Endothelial cell of umbilical vein (primary cell): ENCODE measurements around the gene DHX15. TPM values are rescaled to one million over a fixed set of nuclear protein-coding genes. Genes with fewer than 3 reads are reported as not detected.

Experiments used
- BruUV-seq: library from RNA; stranded (reverse); fragments of 400-500 nt; replicated peaks from 2 replicates; lab custom pipeline; 2021; lab: Mats Ljungman, UMichigan
- CTCF ChIA-PET: fragments of 300-600, 350-600 bp; sonication (Branson Sonifier 250); formaldehyde crosslinking; loops from one replicate; lab custom pipeline; 2021; ENCODE audit warnings: antibody characterized with exemption, inconsistent platforms; lab: Charles Lee
- POLR2A ChIA-PET: fragments of 300-600, 350-600 bp; sonication (Branson Sonifier 250); formaldehyde crosslinking; loops from one replicate; lab custom pipeline; 2021; ENCODE audit warnings: antibody characterized with exemption, inconsistent platforms; lab: Charles Lee
- DNase-seq: peaks from one replicate; pipeline ENCODE4 v3.0.0-alpha.2; 2011; ENCODE audit warnings: low read depth, low spot score
- FAIRE-seq: peaks from 2 replicates; lab custom pipeline; 2011; peaks lifted over from hg19 to GRCh38; lab: Jason Lieb, UNC
- H2AFZ ChIP-seq: 2 replicates; pipeline ENCODE4 v1.6.0; 2012; ENCODE audit warnings: low read depth, low read length, control low read depth, inconsistent platforms
- H3K27ac ChIP-seq: 2 replicates; pipeline ENCODE4 v1.5.1; 2011; ENCODE audit warnings: low read depth, mild to moderate bottlenecking, control low read depth, low read length, moderate library complexity; ENCODE audit not compliant: insufficient read depth
- H3K27me3 ChIP-seq, 2 experiments: 2 replicates each; pipeline versions ENCODE4 v1.6.0 to v1.6.1; 2011; ENCODE audit warnings: low read length in 2 of 2, mixed read lengths in 1 of 2; ENCODE audit not compliant: control insufficient read depth in 2 of 2, insufficient read depth in 2 of 2
- H3K36me3 ChIP-seq, 2 experiments: 2 replicates in 1 of 2; 3 replicates in 1 of 2; pipeline ENCODE4 v1.5.1; 2011; ENCODE audit warnings: low read length in 2 of 2, mild to moderate bottlenecking in 1 of 2, moderate library complexity in 1 of 2; ENCODE audit not compliant: control insufficient read depth in 2 of 2, insufficient read depth in 2 of 2; ENCODE audit errors: extremely low read depth in 1 of 2
- H3K4me1 ChIP-seq: 3 replicates; pipeline ENCODE4 v1.5.1; 2011; ENCODE audit warnings: mild to moderate bottlenecking, low read length; ENCODE audit not compliant: control insufficient read depth, insufficient read depth; ENCODE audit errors: extremely low read depth
- H3K4me2 ChIP-seq: 2 replicates; pipeline ENCODE4 v1.6.1; 2011; ENCODE audit warnings: low read length, control low read depth, mixed read lengths; ENCODE audit not compliant: insufficient read depth
- H3K4me3 ChIP-seq, 3 experiments: fragments of 200-600 bp in 1 of 3; sonication (generic), shearing (Covaris generic) in 1 of 3; replicated peaks in 1 of 3; 2 replicates each; pipeline ENCODE4 v1.5.1; 2011 to 2016; ENCODE audit warnings: control low read depth in 3 of 3, low read length in 3 of 3, mild to moderate bottlenecking in 2 of 3, inconsistent platforms in 1 of 3, low read depth in 1 of 3, moderate library complexity in 1 of 3; ENCODE audit not compliant: insufficient read depth in 1 of 3
- H3K79me2 ChIP-seq: 2 replicates; pipeline ENCODE4 v1.6.0; 2012; ENCODE audit warnings: low read length, inconsistent platforms; ENCODE audit not compliant: control insufficient read depth, insufficient read depth
- H3K9ac ChIP-seq: replicated peaks from 2 replicates; pipeline ENCODE3; 2011; ENCODE audit warnings: low read length, control low read depth; ENCODE audit not compliant: insufficient read depth; ENCODE audit errors: extremely low read depth
- H3K9me1 ChIP-seq: replicated peaks from 3 replicates; pipeline ENCODE4 v1.6.0; 2011; ENCODE audit warnings: mild to moderate bottlenecking, low read length; ENCODE audit not compliant: control insufficient read depth, insufficient read depth; ENCODE audit errors: extremely low read depth
- H3K9me3 ChIP-seq: replicated peaks from 2 replicates; pipeline ENCODE4 v1.5.1; 2012; ENCODE audit warnings: low read length, inconsistent platforms; ENCODE audit not compliant: control insufficient read depth, insufficient read depth
- H4K20me1 ChIP-seq: replicated peaks from 2 replicates; pipeline ENCODE3; 2011; ENCODE audit warnings: mild to moderate bottlenecking, low read length; ENCODE audit not compliant: control insufficient read depth, insufficient read depth; ENCODE audit errors: extremely low read depth
- EZH2 ChIP-seq: IDR thresholded peaks from 2 replicates; pipeline ENCODE4 v1.6.1; 2012; ENCODE audit warnings: borderline replicate concordance, low read depth, mild to moderate bottlenecking, moderate library complexity, low read length, inconsistent platforms; ENCODE audit not compliant: severe bottlenecking
- FOS ChIP-seq: IDR thresholded peaks from 2 replicates; pipeline ENCODE4 v1.6.1; 2011; ENCODE audit warnings: mild to moderate bottlenecking, low read length, moderate library complexity, borderline replicate concordance; ENCODE audit not compliant: insufficient read depth
- GATA2 ChIP-seq: IDR thresholded peaks from 2 replicates; pipeline ENCODE4 v1.7.0; 2011; ENCODE audit warnings: low read depth, mild to moderate bottlenecking, moderate library complexity, mixed read lengths, low read length; ENCODE audit not compliant: insufficient read length, insufficient read depth
- JUN ChIP-seq: IDR thresholded peaks from 2 replicates; pipeline ENCODE4 v1.6.1; 2011; ENCODE audit warnings: borderline replicate concordance, low read depth; ENCODE audit not compliant: insufficient read length, insufficient read depth
- MAX ChIP-seq: IDR thresholded peaks from 2 replicates; pipeline ENCODE4 v1.6.1; 2011; ENCODE audit not compliant: insufficient read depth, insufficient read length
- MYC ChIP-seq: IDR thresholded peaks from one replicate; pipeline ENCODE4 v1.6.1; 2011; ENCODE audit warnings: mild to moderate bottlenecking, low read depth, low read length
- POLR2A ChIP-seq: IDR thresholded peaks from 2 replicates; pipeline ENCODE4 v1.6.1; 2012; ENCODE audit warnings: low read depth, mild to moderate bottlenecking, control low read depth, low read length
- POLR2AphosphoS5 ChIP-seq: IDR thresholded peaks from 2 replicates; pipeline ENCODE4 v1.6.1; 2012; ENCODE audit warnings: low read depth, mild to moderate bottlenecking, control low read depth, low read length, moderate library complexity; ENCODE audit not compliant: insufficient read depth
- dilution Hi-C: fragments of 300-500 bp; cut with MboI; formaldehyde crosslinking; loops from one replicate; pipeline ENCODE4 v1.15.0; 2019; ENCODE audit warnings: low sequenced_read_pairs; ENCODE audit not compliant: extremely low pct_ligation_motif_present
- intact Hi-C: fragments of 100-400 bp; cut with micrococcal nuclease; formaldehyde crosslinking; loops from one replicate; pipeline ENCODE4 v1.10.0; 2022
- polyA plus RNA-seq, 4 experiments: library from polyadenylated mRNA; depleted of rRNA in 3 of 4; stranded (reverse) in 3 of 4; unstranded in 1 of 4; fragments of >200 nt; gene quantifications; 2 replicates each; pipeline versions ENCODE4 v1.2.1 to v1.2.3, GENCODE V29; 2011 to 2012; ENCODE audit warnings: missing spikeins in 1 of 4
- total RNA-seq: library from RNA; stranded (reverse); gene quantifications from 2 replicates; pipeline ENCODE4 v1.2.3, GENCODE V29; 2021
- TF ChIP-seq, protein P1 (sequence below), 2 donors: IDR thresholded peaks; 1 replicate in 1 of 2; 2 replicates in 1 of 2; pipeline ENCODE4 v1.5.1; 2011; ENCODE audit warnings: low read length in 2 of 2, mild to moderate bottlenecking in 2 of 2, moderate library complexity in 2 of 2, control low read depth in 1 of 2, inconsistent platforms in 1 of 2, low read depth in 1 of 2; ENCODE audit not compliant: insufficient read depth in 1 of 2; ENCODE audit errors: extremely low read depth in 1 of 2

DHX15 gene
- total and polyA plus RNA-seq, 2 donors (not counting 3 experiments of a cell fraction or from before 2014, with no cell fraction given): 72.3 to 152 TPM

- H3K4me2 ChIP-seq: no peak overlapping the region
- H2AFZ ChIP-seq: no peak overlapping the region
- H3K79me2 ChIP-seq: peaks cover 95% of the 10 kb centered on the region
- TF ChIP-seq POLR2AphosphoS5: no peak
- TF ChIP-seq POLR2A: no peak
- TF ChIP-seq EZH2: no peak
- TF ChIP-seq MAX: no peak
- TF ChIP-seq GATA2: no peak
- ChIA-PET POLR2A (no interaction called here), CTCF (interaction anchor here (1.2 to 5.4 kb wide), 10 partner anchors 11 to 438 kb away, joined by 4 to 75 read pairs (median 10); no protein-coding TSS in a partner anchor)
- no peaks in the 10 kb centered on the region for H3K9me3 ChIP-seq
- dilution Hi-C loops: no loop called here
- H3K9me1 ChIP-seq: no peaks in the 10 kb centered on the region
- H3K4me3 ChIP-seq: no peak overlapping the region
- no TSS peak for BruUV-seq
- no peak overlapping the region for H3K9ac ChIP-seq
- peaks cover 12% of the 10 kb centered on the region for H4K20me1 ChIP-seq
- peaks cover 4 to 12% of the 10 kb centered on the region in 2 experiments for H3K36me3 ChIP-seq
- H3K4me1 ChIP-seq: peaks cover 12% of the 10 kb centered on the region
- DNase-seq: no peak
- no peak overlapping the region for H3K27ac ChIP-seq
- intact Hi-C loops: loop anchor here (5.0 to 10.0 kb wide), 2 partner anchors 63 to 364 kb away; partner anchors contain the start of gene CCDC149
- no peaks in the 10 kb centered on the region for H3K27me3 ChIP-seq
- no peak for FAIRE-seq
These were observed 33.7 kb downstream of the DHX15 start for GRCh38 chr4:24550441-24551175.

- Histone ChIP-seq H3K27me3 (no peaks in the 10 kb centered on the region), H3K4me1 (peaks cover 12% of the 10 kb centered on the region), H3K79me2 (peaks cover 96% of the 10 kb centered on the region), H3K9ac (no peak overlapping the region), H3K9me3 (no peaks in the 10 kb centered on the region), H3K9me1 (no peaks in the 10 kb centered on the region), H2AFZ (no peak overlapping the region), H3K4me3 (no peak overlapping the region), H3K36me3 (peaks cover 3 to 24% of the 10 kb centered on the region in 2 experiments), H3K27ac (no peak overlapping the region), H3K4me2 (no peak overlapping the region), H4K20me1 (peaks cover 15% of the 10 kb centered on the region)
- ChIA-PET POLR2A (no interaction called here), CTCF (interaction anchor here (0.6 kb wide), 2 partner anchors 17 to 609 kb away, joined by 3 to 4 read pairs; no protein-coding TSS in a partner anchor)
- FAIRE-seq: no peak
- no peak for TF ChIP-seq POLR2A
- TF ChIP-seq EZH2: no peak
- TF ChIP-seq, protein P1, sequence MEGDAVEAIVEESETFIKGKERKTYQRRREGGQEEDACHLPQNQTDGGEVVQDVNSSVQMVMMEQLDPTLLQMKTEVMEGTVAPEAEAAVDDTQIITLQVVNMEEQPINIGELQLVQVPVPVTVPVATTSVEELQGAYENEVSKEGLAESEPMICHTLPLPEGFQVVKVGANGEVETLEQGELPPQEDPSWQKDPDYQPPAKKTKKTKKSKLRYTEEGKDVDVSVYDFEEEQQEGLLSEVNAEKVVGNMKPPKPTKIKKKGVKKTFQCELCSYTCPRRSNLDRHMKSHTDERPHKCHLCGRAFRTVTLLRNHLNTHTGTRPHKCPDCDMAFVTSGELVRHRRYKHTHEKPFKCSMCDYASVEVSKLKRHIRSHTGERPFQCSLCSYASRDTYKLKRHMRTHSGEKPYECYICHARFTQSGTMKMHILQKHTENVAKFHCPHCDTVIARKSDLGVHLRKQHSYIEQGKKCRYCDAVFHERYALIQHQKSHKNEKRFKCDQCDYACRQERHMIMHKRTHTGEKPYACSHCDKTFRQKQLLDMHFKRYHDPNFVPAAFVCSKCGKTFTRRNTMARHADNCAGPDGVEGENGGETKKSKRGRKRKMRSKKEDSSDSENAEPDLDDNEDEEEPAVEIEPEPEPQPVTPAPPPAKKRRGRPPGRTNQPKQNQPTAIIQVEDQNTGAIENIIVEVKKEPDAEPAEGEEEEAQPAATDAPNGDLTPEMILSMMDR (IDR thresholded peaks at IDR 0.05; ENCODE audit: extremely low read depth in 1 of 2, insufficient read depth in 1 of 2, low read depth in 1 of 2, low read length in 2 of 2): no peak
- TF ChIP-seq MYC: no peak
- TF ChIP-seq MAX: no peak
- TF ChIP-seq JUN: no peak
- no peak for TF ChIP-seq GATA2
- no peak for TF ChIP-seq FOS
- no peak for TF ChIP-seq POLR2AphosphoS5
- BruUV-seq: no TSS peak
- dilution Hi-C loops (no loop called here), intact Hi-C loops (no loop called here)
- no peak for DNase-seq
These were observed 36.4 kb downstream of the DHX15 start for GRCh38 chr4:24547979-24548378.
